NCI-H2196 treated with DMSO at 0.1 percent for 48 hours (cell line): ENCODE data around the gene CLDN16.

Experiments used
- DNase-seq: peaks from one replicate; lab custom pipeline; 2025; ENCODE audit not compliant: unreplicated experiment; lab: John Stamatoyannopoulos, UW

The CLDN16 gene

GRCh38 chr3:190378240-190378891 is 9.6 kb upstream of the CLDN16 start:
- DNase-seq: no peak

- no peak for DNase-seq
Measured at GRCh38 chr3:190380184-190380583, 7.8 kb upstream of the CLDN16 start.

- no peak for DNase-seq
Measured at GRCh38 chr3:190381441-190381840, 6.5 kb upstream of the CLDN16 start.

- DNase-seq: no peak
Measured at GRCh38 chr3:190382082-190382481, 5.9 kb upstream of the CLDN16 start.

- no peak for DNase-seq
Measured at GRCh38 chr3:190384309-190384756, 3.6 kb upstream of the CLDN16 start.

GRCh38 chr3:190385731-190386688 is 2.0 kb upstream of the CLDN16 start:
- no peak for DNase-seq

- DNase-seq: no peak
Measured at GRCh38 chr3:190388703-190389102, 740 bp downstream of the CLDN16 start.

- DNase-seq: no peak
Measured at GRCh38 chr3:190396001-190396400, 8.0 kb downstream of the CLDN16 start.

- DNase-seq: no peak
Measured at GRCh38 chr3:190397889-190398288, 9.9 kb downstream of the CLDN16 start.

- no peak for DNase-seq
Measured at GRCh38 chr3:190399677-190400076, 11.7 kb downstream of the CLDN16 start.

- no peak for DNase-seq
Measured at GRCh38 chr3:190401963-190402362, 14.0 kb downstream of the CLDN16 start.

GRCh38 chr3:190404715-190405114 is 16.8 kb downstream of the CLDN16 start:
- no peak for DNase-seq

GRCh38 chr3:190414297-190414696 is 26.3 kb downstream of the CLDN16 start:
- no peak for DNase-seq

GRCh38 chr3:190424108-190424477 is 36.1 kb downstream of the CLDN16 start:
- no peak for DNase-seq

- DNase-seq: peak; percentile 53
Measured at GRCh38 chr3:190424478-190425439, 36.8 kb downstream of the CLDN16 start.

- no peak for DNase-seq
Measured at GRCh38 chr3:190425833-190426232, 37.9 kb downstream of the CLDN16 start.

- no peak for DNase-seq
Measured at GRCh38 chr3:190426806-190427507, 39.0 kb downstream of the CLDN16 start.

- DNase-seq: no peak
Measured at GRCh38 chr3:190429681-190430080, 41.7 kb downstream of the CLDN16 start.

- DNase-seq: no peak
Measured at GRCh38 chr3:190430906-190431305, 42.9 kb downstream of the CLDN16 start.

GRCh38 chr3:190432216-190432615 is 44.3 kb downstream of the CLDN16 start:
- DNase-seq: no peak
